H1 (cell line): ENCODE measurements around the gene MCUB. TPM values are rescaled to one million over a fixed set of nuclear protein-coding genes. Genes with fewer than 3 reads are reported as not detected.

Experiments
- CTCF ChIA-PET: fragments of 300-600 bp; sonication (Branson Sonifier 250); formaldehyde crosslinking; loops from one replicate; lab custom pipeline; 2021; ENCODE audit not compliant: partially characterized antibody; lab: Charles Lee
- POLR2A ChIA-PET: fragments of 300-600 bp; sonication (Branson Sonifier 250); formaldehyde crosslinking; loops from one replicate; lab custom pipeline; 2021; ENCODE audit warnings: inconsistent platforms; ENCODE audit not compliant: partially characterized antibody; lab: Charles Lee
- DNase-seq, 2 experiments: peaks; one replicate each; pipeline versions ENCODE4 v3.0.0 to v3.0.0-alpha.2; 2010 to 2022; ENCODE audit warnings: low spot score in 2 of 2, low read depth in 1 of 2, mixed read lengths in 1 of 2
- FAIRE-seq: peaks from 2 replicates; lab custom pipeline; 2011; peaks lifted over from hg19 to GRCh38; lab: Jason Lieb, UNC
- H2AFZ ChIP-seq: 2 replicates; pipeline ENCODE4 v1.8.1; 2012; ENCODE audit warnings: low read length, inconsistent platforms
- H2AK5ac ChIP-seq: 2 replicates; pipeline ENCODE4 v1.6.1; 2013; ENCODE audit warnings: low read depth, low read length
- H2BK120ac ChIP-seq: replicated peaks from 2 replicates; pipeline ENCODE3; 2013; ENCODE audit warnings: low read depth, low read length, inconsistent platforms
- H2BK12ac ChIP-seq: 2 replicates; pipeline ENCODE4 v1.6.1; 2013; ENCODE audit warnings: low read depth, low read length
- H2BK15ac ChIP-seq: 2 replicates; pipeline ENCODE4 v1.6.1; 2013; ENCODE audit warnings: low read length
- H2BK20ac ChIP-seq: 2 replicates; pipeline ENCODE4 v1.6.1; 2013; ENCODE audit warnings: low read length
- H2BK5ac ChIP-seq: 2 replicates; pipeline ENCODE4 v1.6.1; 2013; ENCODE audit warnings: low read depth, low read length
- H3K14ac ChIP-seq: 2 replicates; pipeline ENCODE4 v1.6.1; 2013; ENCODE audit warnings: inconsistent platforms; ENCODE audit not compliant: insufficient read length
- H3K18ac ChIP-seq: 2 replicates; pipeline ENCODE4 v1.6.1; 2013; ENCODE audit warnings: low read length; ENCODE audit errors: extremely low read depth
- H3K23ac ChIP-seq: 2 replicates; pipeline ENCODE4 v1.6.1; 2013; ENCODE audit warnings: inconsistent platforms; ENCODE audit not compliant: insufficient read length
- H3K23me2 ChIP-seq: 2 replicates; pipeline ENCODE4 v1.6.1; 2013; ENCODE audit warnings: low read depth, low read length
- H3K27ac ChIP-seq: 2 replicates; pipeline ENCODE4 v1.6.1; 2011; ENCODE audit warnings: low read depth, low read length, inconsistent platforms
- H3K27me3 ChIP-seq, 4 experiments: replicated peaks in 1 of 4; 1 replicate in 1 of 4; 2 replicates in 3 of 4; pipeline versions ENCODE4 v1.6.1 to v1.8.1; 2011 to 2013; ENCODE audit warnings: low read length in 3 of 4, mild to moderate bottlenecking in 3 of 4, inconsistent platforms in 2 of 4, mixed read lengths in 2 of 4, moderate library complexity in 1 of 4; ENCODE audit not compliant: control insufficient read depth in 3 of 4, insufficient read depth in 3 of 4; ENCODE audit errors: extremely low read depth in 1 of 4
- H3K36me3 ChIP-seq, 4 experiments: 2 replicates each; pipeline versions ENCODE4 v1.6.1 to v1.8.1; 2011 to 2013; ENCODE audit warnings: mild to moderate bottlenecking in 4 of 4, low read length in 3 of 4, moderate library complexity in 2 of 4, control low read depth in 1 of 4, inconsistent platforms in 1 of 4; ENCODE audit not compliant: insufficient read depth in 4 of 4, control insufficient read depth in 2 of 4
- H3K4ac ChIP-seq: replicated peaks from 2 replicates; pipeline ENCODE3; 2013; ENCODE audit warnings: low read length, low read depth, mixed read lengths, inconsistent platforms; ENCODE audit not compliant: insufficient read length
- H3K4me1 ChIP-seq, 4 experiments: replicated peaks in 1 of 4; 1 replicate in 1 of 4; 2 replicates in 3 of 4; pipeline versions ENCODE4 v1.6.1 to v1.8.1; 2011 to 2013; ENCODE audit warnings: low read length in 3 of 4, inconsistent platforms in 2 of 4, mixed read lengths in 1 of 4; ENCODE audit not compliant: insufficient read depth in 4 of 4, control insufficient read depth in 3 of 4
- H3K4me2 ChIP-seq, 2 experiments: 2 replicates each; pipeline versions ENCODE4 v1.6.1 to v1.8.1; 2011 to 2013; ENCODE audit warnings: low read depth in 2 of 2, low read length in 2 of 2, control low read depth in 1 of 2, inconsistent platforms in 1 of 2, mild to moderate bottlenecking in 1 of 2; ENCODE audit not compliant: insufficient read depth in 1 of 2
- H3K4me3 ChIP-seq, 4 experiments: fragments of 200-600, 300-600 bp in 1 of 4; sonication (generic), shearing (Covaris generic), sonication (Bioruptor Twin) in 1 of 4; 2 replicates each; pipeline versions ENCODE4 v1.5.1 to v1.8.1; 2011 to 2016; ENCODE audit warnings: low read length in 4 of 4, low read depth in 3 of 4, control low read depth in 2 of 4, inconsistent platforms in 2 of 4, mild to moderate bottlenecking in 2 of 4, mixed read lengths in 1 of 4, moderate library complexity in 1 of 4; ENCODE audit not compliant: insufficient read depth in 2 of 4; ENCODE audit errors: extremely low read depth in 1 of 4
- H3K56ac ChIP-seq: replicated peaks from 2 replicates; pipeline ENCODE3; 2013; ENCODE audit warnings: low read depth, mild to moderate bottlenecking, mixed read lengths, low read length, inconsistent platforms; ENCODE audit not compliant: insufficient read length
- H3K79me1 ChIP-seq: 2 replicates; pipeline ENCODE4 v1.6.1; 2013; ENCODE audit warnings: low read depth, low read length, control low read depth
- H3K79me2 ChIP-seq, 2 experiments: 2 replicates each; pipeline versions ENCODE4 v1.6.1 to v1.8.1; 2012 to 2013; ENCODE audit warnings: low read length in 2 of 2, mild to moderate bottlenecking in 2 of 2, inconsistent platforms in 1 of 2; ENCODE audit not compliant: insufficient read depth in 2 of 2, control insufficient read depth in 1 of 2
- H3K9ac ChIP-seq, 4 experiments: replicated peaks in 1 of 4; 1 replicate in 1 of 4; 2 replicates in 3 of 4; pipeline versions ENCODE4 v1.6.1 to v1.8.1; 2011 to 2013; ENCODE audit warnings: low read depth in 3 of 4, low read length in 3 of 4, control low read depth in 2 of 4, mild to moderate bottlenecking in 2 of 4, moderate library complexity in 2 of 4, inconsistent platforms in 1 of 4; ENCODE audit errors: extremely low read depth in 1 of 4
- H3K9me3 ChIP-seq, 2 experiments: 2 replicates each; pipeline versions ENCODE4 v1.6.1 to v1.8.1; 2012 to 2013; ENCODE audit warnings: mild to moderate bottlenecking in 2 of 2, moderate library complexity in 2 of 2, control low read depth in 1 of 2, inconsistent platforms in 1 of 2, low read depth in 1 of 2, low read length in 1 of 2, mixed read lengths in 1 of 2; ENCODE audit not compliant: insufficient read depth in 2 of 2
- H4K20me1 ChIP-seq, 2 experiments: replicated peaks in 1 of 2; 2 replicates each; pipeline versions ENCODE3 to v1.8.1; 2011 to 2013; ENCODE audit warnings: inconsistent platforms in 2 of 2, low read length in 2 of 2, mild to moderate bottlenecking in 1 of 2; ENCODE audit not compliant: insufficient read depth in 2 of 2, control insufficient read depth in 1 of 2
- H4K5ac ChIP-seq: 2 replicates; pipeline ENCODE4 v1.6.1; 2013; ENCODE audit warnings: low read length, low read depth, mixed read lengths, inconsistent platforms; ENCODE audit not compliant: insufficient read length
- H4K8ac ChIP-seq: 2 replicates; pipeline ENCODE4 v1.8.0; 2013; ENCODE audit warnings: mild to moderate bottlenecking, moderate library complexity, low read length, inconsistent platforms; ENCODE audit not compliant: insufficient read depth; ENCODE audit errors: extremely low read depth
- H4K91ac ChIP-seq: replicated peaks from 2 replicates; pipeline ENCODE3; 2013; ENCODE audit warnings: low read length, mixed read lengths, inconsistent platforms; ENCODE audit not compliant: insufficient read length
- EZH2 ChIP-seq: fragments of 200-600 bp; sonication (generic); IDR thresholded peaks from 2 replicates; pipeline ENCODE4 v1.7.1; 2012; ENCODE audit warnings: low read depth, mild to moderate bottlenecking, moderate library complexity, low read length, inconsistent platforms; ENCODE audit not compliant: severe bottlenecking
- GABPA ChIP-seq: IDR thresholded peaks from 2 replicates; pipeline ENCODE4 v1.6.1; 2011; ENCODE audit warnings: mild to moderate bottlenecking, low read length, moderate library complexity, borderline replicate concordance; ENCODE audit not compliant: insufficient read depth
- GTF2F1 ChIP-seq: IDR thresholded peaks from 2 replicates; pipeline ENCODE4 v1.6.1; 2012; ENCODE audit warnings: low read depth, low read length, improper control_type of control experiment, borderline replicate concordance
- JUN ChIP-seq: IDR thresholded peaks from 2 replicates; pipeline ENCODE4 v1.6.1; 2011; ENCODE audit warnings: low read depth, mild to moderate bottlenecking, improper control_type of control experiment, low read length
- MAFK ChIP-seq: IDR thresholded peaks from 2 replicates; pipeline ENCODE4 v1.6.1; 2012; ENCODE audit warnings: low read depth, mild to moderate bottlenecking, improper control_type of control experiment, low read length
- NANOG ChIP-seq: IDR thresholded peaks from 2 replicates; pipeline ENCODE4 v1.6.1; 2011; ENCODE audit warnings: low read length, low read depth, mild to moderate bottlenecking, inconsistent platforms; ENCODE audit not compliant: insufficient read depth, poor library complexity, severe bottlenecking
- RBBP5 ChIP-seq: IDR thresholded peaks from 2 replicates; pipeline ENCODE4 v1.7.1; 2012; ENCODE audit warnings: low read depth, mild to moderate bottlenecking, inconsistent platforms, low read length, moderate library complexity, borderline replicate concordance
- SP2 ChIP-seq: IDR thresholded peaks from 2 replicates; pipeline ENCODE4 v1.6.1; 2012; ENCODE audit warnings: mild to moderate bottlenecking, low read length, inconsistent platforms
- TEAD4 ChIP-seq: IDR thresholded peaks from 2 replicates; pipeline ENCODE4 v1.6.1; 2012; ENCODE audit warnings: low read depth, low read length, inconsistent platforms, mixed read lengths
- WGBS, 2 experiments: shearing (Covaris generic) in 1 of 2; methylation state at CpG; one replicate each; pipeline versions ENCODE4 v1.1.6 to v1.1.7; 2013 to 2015; ENCODE audit warnings: low lambda C conversion rate in 2 of 2, mixed read lengths in 2 of 2, inconsistent platforms in 1 of 2, low coverage in 1 of 2, missing lambda C conversion rate in 1 of 2; ENCODE audit not compliant: insufficient replicate concordance in 2 of 2, insufficient coverage in 1 of 2, insufficient read length in 1 of 2; ENCODE audit errors: extremely low coverage in 1 of 2, missing lambda C conversion rate in 1 of 2; 5-methylcytosine and 5-hydroxymethylcytosine counted together
- polyA plus RNA-seq, 7 experiments: library from polyadenylated mRNA; depleted of rRNA in 3 of 7; stranded (reverse) in 5 of 7; unstranded in 2 of 7; fragments of >200 nt in 5 of 7; fragments of 200-250 nt in 2 of 7; gene quantifications; 1 replicate in 5 of 7; 2 replicates in 1 of 7; 4 replicates in 1 of 7; pipeline versions ENCODE4 v1.2.1 to v1.2.3, GENCODE V29; 2011 to 2013; ENCODE audit warnings: missing spikeins in 2 of 7, mixed read lengths in 2 of 7
- total RNA-seq: library from RNA; stranded (reverse); fragmentation: NEBNext Ultra II Directional; extraction: Animal tissue kit (Norgen Biotek cat#: 25700); gene quantifications from 2 replicates; pipeline ENCODE4 v1.2.1, GENCODE V29; 2021

The MCUB gene
- total and polyA plus RNA-seq, 2 of the 8 experiments (the other 6 are each of a cell fraction or from before 2014, with no cell fraction given), result 15.2 to 19.4 TPM

DNA sequence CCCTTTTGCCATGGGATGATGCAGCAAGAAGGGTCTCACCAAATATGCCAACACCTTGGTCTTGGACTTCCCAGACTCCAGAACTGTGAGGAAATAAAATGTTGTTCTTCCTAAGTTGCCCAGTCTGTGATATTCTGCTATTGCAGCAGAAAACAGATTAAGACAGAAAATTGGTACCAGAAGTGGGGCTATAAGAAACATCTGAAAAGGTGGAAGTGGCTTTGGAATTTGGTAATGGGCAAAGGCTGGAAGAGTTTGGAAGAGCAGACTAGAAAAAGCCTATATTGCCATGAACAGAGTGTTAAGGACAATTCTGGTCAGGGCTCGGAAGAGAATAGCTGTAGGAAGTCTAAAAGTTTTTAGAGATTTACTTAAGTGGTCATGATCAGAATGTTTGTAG lies 115.8 kb downstream of the MCUB start:
- Histone ChIP-seq H3K27ac (no peak overlapping the region), H2BK12ac (no peak overlapping the region), H2AFZ (no peak overlapping the region), H3K56ac (no peak overlapping the region), H3K4ac (no peak overlapping the region), H3K4me2 (no peak overlapping the region), H3K36me3 (peaks cover 0 to 9% (median 0%) of the 10 kb centered on the region in 4 experiments; a peak in 1 of 8 replicates), H2BK15ac (no peak overlapping the region), H3K23ac (no peak overlapping the region), H3K14ac (no peak overlapping the region), H4K5ac (no peak overlapping the region), H3K79me1 (no peaks in the 10 kb centered on the region), H4K20me1 (no peaks in the 10 kb centered on the region), H3K9me3 (peaks cover 3 to 20% of the 10 kb centered on the region in 2 experiments; a peak in 3 of 4 replicates), H3K79me2 (no peaks in the 10 kb centered on the region), H3K4me1 (no peaks in the 10 kb centered on the region), H3K27me3 (no peaks in the 10 kb centered on the region), H3K9ac (no peak overlapping the region), H4K91ac (no peak overlapping the region), H2AK5ac (no peak overlapping the region), H3K4me3 (no peak overlapping the region), H3K18ac (no peak overlapping the region), H3K23me2 (no peaks in the 10 kb centered on the region; the same call in 1 of the 2 replicates), H2BK120ac (no peak overlapping the region), H4K8ac (no peak overlapping the region), H2BK5ac (no peak overlapping the region), H2BK20ac (no peak overlapping the region)
- no peak for FAIRE-seq
- CTCF ChIA-PET, result interaction anchor here (0.6 kb wide), 1 partner anchor 33 kb away, joined by 3 read pairs; no protein-coding TSS in a partner anchor
- WGBS, 2 experiments, result 93% methylated on average over 1 of the region's 1 CpG; no CpG with 5 or more reads in 1 of the 2 experiments
- DNase-seq, result no peak
- POLR2A ChIA-PET, result no interaction called here
- TF ChIP-seq GABPA, result no peak
- TF ChIP-seq RBBP5, result no peak
- TF ChIP-seq TEAD4, result no peak
- no peak for TF ChIP-seq SP2
- no peak for TF ChIP-seq JUN
- TF ChIP-seq GTF2F1, result no peak
- no peak for TF ChIP-seq MAFK
- no peak for TF ChIP-seq EZH2
- no peak for TF ChIP-seq NANOG
